ENCODE results near the gene PGLYRP1. TPM values are rescaled to one million over a fixed set of nuclear protein-coding genes. Genes with fewer than 3 reads are reported as not detected.

Gene PGLYRP1
- total and polyA plus RNA-seq, 2 of the 13 experiments (the other 11 are each of a cell fraction or from before 2014, with no cell fraction given): not detected

DNA sequence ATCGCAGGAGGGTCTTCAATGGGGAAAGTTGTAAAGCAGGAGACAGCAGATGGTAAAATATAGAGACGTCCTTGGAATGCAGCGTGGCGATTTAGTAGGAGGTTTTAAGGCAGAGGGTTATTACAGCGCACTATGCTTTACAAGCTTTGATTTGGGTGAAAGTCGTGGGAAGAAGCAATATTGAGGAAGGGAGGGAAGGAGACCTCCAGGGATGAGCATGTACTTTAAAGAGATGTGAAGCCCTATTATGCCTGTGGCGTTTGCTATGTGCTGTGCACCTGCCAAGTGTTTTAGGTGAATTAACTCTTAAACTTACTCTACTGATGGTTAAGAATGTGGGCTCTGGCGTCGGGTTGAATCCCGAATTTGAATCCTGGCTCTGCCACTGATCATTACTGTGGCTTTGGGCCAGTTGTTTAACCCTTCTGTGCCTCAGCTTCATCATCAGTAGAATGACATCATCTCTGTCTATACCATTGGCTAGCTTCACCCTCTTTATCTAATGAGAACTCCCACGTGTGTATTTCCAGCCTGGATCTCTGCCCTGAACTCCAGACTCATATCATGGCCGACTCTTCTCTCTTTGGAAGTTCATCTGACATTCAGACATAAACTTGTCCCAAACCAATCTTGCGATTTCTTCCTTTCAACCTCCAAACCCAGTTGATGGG lies 27.0 kb downstream of the PGLYRP1 start:
- BruUV-seq (replicated peaks): TSS peak; percentile 84
- FAIRE-seq: no peak

More for the DNA sequence above, 27.0 kb downstream of the PGLYRP1 start:
- H3K9ac ChIP-seq (ENCODE audit: insufficient read depth, low read depth, low read length): peak overlapping the region; percentile 84
- H3K9me3 ChIP-seq (ENCODE audit: low read length): no peaks in the 10 kb centered on the region
- H3K4me1 ChIP-seq (ENCODE audit: insufficient read depth, low read length): peaks cover 12% of the 10 kb centered on the region; the same call in 1 of the 2 replicates
- ATAC-seq (no peak), DNase-seq (ENCODE audit: low spot score) (no peak)
- ChIA-PET CTCF (ENCODE audit: low intra/inter-chr PET ratio, low total read pairs) (no interaction called here), POLR2A (interaction anchor here (0.6 to 1.6 kb wide), 10 partner anchors 13 to 665 kb away, joined by 3 to 11 read pairs (median 4); partner anchors contain the start of genes DACT3, MYPOP and SYMPK)
- peak overlapping the region; percentile 64 for H2AFZ ChIP-seq (ENCODE audit: low read length)
- WGBS (ENCODE audit: low lambda C conversion rate): 13% methylated on average over 13 of the region's 13 CpGs
- H3K4me2 ChIP-seq (ENCODE audit: low read depth, low read length): peak overlapping the region; percentile 78
- in situ Hi-C loops (cut with HindIII; ENCODE audit: extremely low pct_ligation_motif_present, low pct_unique_long_range_greater_than_20kb): no loop called here
- TF ChIP-seq HOXA5 (CRISPR knock-in tag; IDR thresholded peaks at IDR 0.05) (0 out of 2 replicates have a peak, but pooled peaks have one; percentile 2), ZNF652 (CRISPR knock-in tag; IDR thresholded peaks at IDR 0.05; ENCODE audit: borderline replicate concordance, low read depth) (peak; percentile 76; the same call in 1 of the 2 replicates), ATF7 (IDR thresholded peaks at IDR 0.05) (peak; percentile 75), ATF7 (CRISPR knock-in tag; IDR thresholded peaks at IDR 0.05) (no peak), TGIF2 (CRISPR knock-in tag; IDR thresholded peaks at IDR 0.05) (0 out of 2 replicates have a peak, but pooled peaks have one; percentile 1), FOSL1 (CRISPR knock-in tag; IDR thresholded peaks at IDR 0.05; ENCODE audit: borderline replicate concordance) (no peak)
- TF ChIP-seq, protein P1, sequence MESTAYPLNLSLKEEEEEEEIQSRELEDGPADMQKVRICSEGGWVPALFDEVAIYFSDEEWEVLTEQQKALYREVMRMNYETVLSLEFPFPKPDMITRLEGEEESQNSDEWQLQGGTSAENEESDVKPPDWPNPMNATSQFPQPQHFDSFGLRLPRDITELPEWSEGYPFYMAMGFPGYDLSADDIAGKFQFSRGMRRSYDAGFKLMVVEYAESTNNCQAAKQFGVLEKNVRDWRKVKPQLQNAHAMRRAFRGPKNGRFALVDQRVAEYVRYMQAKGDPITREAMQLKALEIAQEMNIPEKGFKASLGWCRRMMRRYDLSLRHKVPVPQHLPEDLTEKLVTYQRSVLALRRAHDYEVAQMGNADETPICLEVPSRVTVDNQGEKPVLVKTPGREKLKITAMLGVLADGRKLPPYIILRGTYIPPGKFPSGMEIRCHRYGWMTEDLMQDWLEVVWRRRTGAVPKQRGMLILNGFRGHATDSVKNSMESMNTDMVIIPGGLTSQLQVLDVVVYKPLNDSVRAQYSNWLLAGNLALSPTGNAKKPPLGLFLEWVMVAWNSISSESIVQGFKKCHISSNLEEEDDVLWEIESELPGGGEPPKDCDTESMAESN (CRISPR knock-in tag; conservative IDR thresholded peaks at IDR 0.05): 0 out of 2 replicates have a peak, but pooled peaks have one; percentile 12
- peaks cover 10% of the 10 kb centered on the region for H3K79me2 ChIP-seq (ENCODE audit: insufficient read depth, low read length)
- intact Hi-C loops (cut with micrococcal nuclease; ENCODE audit: unreplicated experiment): loop anchor here (10.0 kb wide), 1 partner anchor 71 kb away; no protein-coding TSS in a partner anchor
- H3K4me3 ChIP-seq (replicated peaks in 1 of 3; ENCODE audit: insufficient read depth in 1 of 3, low read depth in 2 of 3, low read length in 3 of 3): peak overlapping the region; percentile 69 to 83 (median 82)
- peak overlapping the region; percentile 43 for H3K27ac ChIP-seq (ENCODE audit: extremely low read length, insufficient read depth, low read length)
- H3K36me3 ChIP-seq (replicated peaks in 1 of 2; ENCODE audit: control insufficient read depth in 1 of 2, insufficient read depth in 2 of 2, low read length in 2 of 2): 0 out of 5 replicates have a peak, but pooled peaks cover 0 to 1% of the 10 kb centered on the region in 2 experiments
- H4K20me1 ChIP-seq (ENCODE audit: insufficient read depth, low read length): no peaks in the 10 kb centered on the region
- no peaks in the 10 kb centered on the region for H3K27me3 ChIP-seq (ENCODE audit: control insufficient read depth in 1 of 2, insufficient read depth in 2 of 2, low read length in 2 of 2)

All from HepG2 (cell line).